Measurements from ENCODE around the gene UFD1. TPM values are rescaled to one million over a fixed set of nuclear protein-coding genes. Genes with fewer than 3 reads are reported as not detected.
A peak's percentile ranks its signal among the peaks of the same experiment; 100 is the strongest.

The UFD1 gene
- total and polyA plus RNA-seq, 2 of the 4 experiments (the other 2 are of a cell fraction) = 149 to 152 TPM

GRCh38 chr22:19488884-19489843 is 10.2 kb upstream of the UFD1 start:
- no peak overlapping the region for H3K9ac ChIP-seq (ENCODE audit: low read depth, low read length)
- H3K4me3 ChIP-seq (ENCODE audit: insufficient read depth, low read depth, low read length) = no peak overlapping the region
- peaks cover 0 to 5% of the 10 kb centered on the region in 2 experiments; a peak in 2 of 4 replicates for H3K79me1 ChIP-seq (ENCODE audit: low read depth in 1 of 2, low read length in 2 of 2)
- CTCF ChIA-PET = no interaction called here
- H3K56ac ChIP-seq (ENCODE audit: extremely low read depth, insufficient read depth, low read length) = no peak overlapping the region
- intact Hi-C loops (cut with micrococcal nuclease) (no loop called here), in situ Hi-C loops (cut with MboI; ENCODE audit: low sequenced_read_pairs) (no loop called here), dilution Hi-C loops (cut with HindIII; ENCODE audit: low sequenced_read_pairs, unreplicated experiment) (no loop called here)
- H3K27ac ChIP-seq (ENCODE audit: insufficient read depth, low read length) = no peak overlapping the region
- H3K4ac ChIP-seq (ENCODE audit: low read depth, low read length) = no peak overlapping the region
- H3K4me1 ChIP-seq (ENCODE audit: control insufficient read depth, insufficient read depth, low read length) = no peaks in the 10 kb centered on the region
- ATAC-seq (ENCODE audit: low read depth) = peak; percentile 87
- H4K91ac ChIP-seq (ENCODE audit: insufficient read depth, low read depth, low read length) = no peak overlapping the region
- no peak overlapping the region for H3K4me2 ChIP-seq (ENCODE audit: low read depth, low read length)
- no peak overlapping the region for H3K14ac ChIP-seq (replicated peaks; ENCODE audit: low read depth, low read length)
- TF ChIP-seq NFE2L2 (IDR thresholded peaks at IDR 0.05; ENCODE audit: low read depth, low read length) = no peak
- no peak for TF ChIP-seq FOS (IDR thresholded peaks at IDR 0.05; ENCODE audit: low read depth, low read length)
- TF ChIP-seq CTCF (conservative IDR thresholded peaks at IDR 0.05; ENCODE audit: low read depth, low read length) = peak; percentile 12; the same call in 1 of the 2 replicates
- H2AK9ac ChIP-seq (replicated peaks; ENCODE audit: low read depth, low read length, poor library complexity) = no peak overlapping the region
- H3K9me3 ChIP-seq (ENCODE audit: control insufficient read depth, insufficient read depth, low read length) = no peaks in the 10 kb centered on the region
- H2BK5ac ChIP-seq (ENCODE audit: low read depth, low read length, poor library complexity, severe bottlenecking) = no peak overlapping the region
- no peak overlapping the region for H2AFZ ChIP-seq (replicated peaks; ENCODE audit: low read length, poor library complexity)
- H2BK20ac ChIP-seq (ENCODE audit: low read depth, low read length) = no peak overlapping the region
- POLR2A ChIA-PET (ENCODE audit: unreplicated experiment) = no interaction called here
- no peak overlapping the region for H2BK120ac ChIP-seq (ENCODE audit: low read depth, low read length)
- no peak overlapping the region for H3K18ac ChIP-seq (ENCODE audit: low read depth, low read length)
- H4K8ac ChIP-seq (ENCODE audit: low read depth in 2 of 2, low read length in 2 of 2) = no peak overlapping the region
- no peak overlapping the region for H2BK15ac ChIP-seq (ENCODE audit: low read depth, low read length)
- H3K9me1 ChIP-seq (ENCODE audit: insufficient read depth, low read length) = peaks cover 3% of the 10 kb centered on the region; the same call in 1 of the 2 replicates
- H4K20me1 ChIP-seq (ENCODE audit: insufficient read depth, low read length) = no peaks in the 10 kb centered on the region
- WGBS, 2 experiments (ENCODE audit: extremely low coverage in 2 of 2, insufficient read length in 1 of 2) = no CpG with 5 or more reads among the region's 7 CpGs
- no peak overlapping the region for H3K23ac ChIP-seq (ENCODE audit: low read depth, low read length)
- H4K5ac ChIP-seq (ENCODE audit: low read depth, low read length) = no peak overlapping the region
- no peaks in the 10 kb centered on the region; the same call in 1 of the 2 replicates for H3K36me3 ChIP-seq (ENCODE audit: control insufficient read depth, insufficient read depth, low read length)
- no peaks in the 10 kb centered on the region for H3K27me3 ChIP-seq (ENCODE audit: control insufficient read depth, insufficient read depth, low read length)
- no TSS peak for BruUV-seq (replicated peaks)
- no peak overlapping the region for H2AK5ac ChIP-seq (ENCODE audit: low read depth, low read length)
- DNase-seq = peak; percentile 23
